Endothelial cell of umbilical vein (primary cell): ENCODE measurements around the gene IRAK1BP1. TPM values are rescaled to one million over a fixed set of nuclear protein-coding genes. Genes with fewer than 3 reads are reported as not detected.

Experiments
- BruUV-seq: library from RNA; stranded (reverse); fragments of 400-500 nt; replicated peaks from 2 replicates; lab custom pipeline; 2021; lab: Mats Ljungman, UMichigan
- CTCF ChIA-PET: fragments of 300-600, 350-600 bp; sonication (Branson Sonifier 250); formaldehyde crosslinking; loops from one replicate; lab custom pipeline; 2021; ENCODE audit warnings: antibody characterized with exemption, inconsistent platforms; lab: Charles Lee
- POLR2A ChIA-PET: fragments of 300-600, 350-600 bp; sonication (Branson Sonifier 250); formaldehyde crosslinking; loops from one replicate; lab custom pipeline; 2021; ENCODE audit warnings: antibody characterized with exemption, inconsistent platforms; lab: Charles Lee
- DNase-seq: peaks from one replicate; pipeline ENCODE4 v3.0.0-alpha.2; 2011; ENCODE audit warnings: low read depth, low spot score
- FAIRE-seq: peaks from 2 replicates; lab custom pipeline; 2011; peaks lifted over from hg19 to GRCh38; lab: Jason Lieb, UNC
- H2AFZ ChIP-seq: 2 replicates; pipeline ENCODE4 v1.6.0; 2012; ENCODE audit warnings: low read depth, low read length, control low read depth, inconsistent platforms
- H3K27ac ChIP-seq: 2 replicates; pipeline ENCODE4 v1.5.1; 2011; ENCODE audit warnings: low read depth, mild to moderate bottlenecking, control low read depth, low read length, moderate library complexity; ENCODE audit not compliant: insufficient read depth
- H3K27me3 ChIP-seq, 2 experiments: 2 replicates each; pipeline versions ENCODE4 v1.6.0 to v1.6.1; 2011; ENCODE audit warnings: low read length in 2 of 2, mixed read lengths in 1 of 2; ENCODE audit not compliant: control insufficient read depth in 2 of 2, insufficient read depth in 2 of 2
- H3K36me3 ChIP-seq, 2 experiments: 2 replicates in 1 of 2; 3 replicates in 1 of 2; pipeline ENCODE4 v1.5.1; 2011; ENCODE audit warnings: low read length in 2 of 2, mild to moderate bottlenecking in 1 of 2, moderate library complexity in 1 of 2; ENCODE audit not compliant: control insufficient read depth in 2 of 2, insufficient read depth in 2 of 2; ENCODE audit errors: extremely low read depth in 1 of 2
- H3K4me1 ChIP-seq: 3 replicates; pipeline ENCODE4 v1.5.1; 2011; ENCODE audit warnings: mild to moderate bottlenecking, low read length; ENCODE audit not compliant: control insufficient read depth, insufficient read depth; ENCODE audit errors: extremely low read depth
- H3K4me2 ChIP-seq: 2 replicates; pipeline ENCODE4 v1.6.1; 2011; ENCODE audit warnings: low read length, control low read depth, mixed read lengths; ENCODE audit not compliant: insufficient read depth
- H3K4me3 ChIP-seq, 3 experiments: fragments of 200-600 bp in 1 of 3; sonication (generic), shearing (Covaris generic) in 1 of 3; replicated peaks in 1 of 3; 2 replicates each; pipeline ENCODE4 v1.5.1; 2011 to 2016; ENCODE audit warnings: control low read depth in 3 of 3, low read length in 3 of 3, mild to moderate bottlenecking in 2 of 3, inconsistent platforms in 1 of 3, low read depth in 1 of 3, moderate library complexity in 1 of 3; ENCODE audit not compliant: insufficient read depth in 1 of 3
- H3K79me2 ChIP-seq: 2 replicates; pipeline ENCODE4 v1.6.0; 2012; ENCODE audit warnings: low read length, inconsistent platforms; ENCODE audit not compliant: control insufficient read depth, insufficient read depth
- H3K9ac ChIP-seq: replicated peaks from 2 replicates; pipeline ENCODE3; 2011; ENCODE audit warnings: low read length, control low read depth; ENCODE audit not compliant: insufficient read depth; ENCODE audit errors: extremely low read depth
- H3K9me1 ChIP-seq: replicated peaks from 3 replicates; pipeline ENCODE4 v1.6.0; 2011; ENCODE audit warnings: mild to moderate bottlenecking, low read length; ENCODE audit not compliant: control insufficient read depth, insufficient read depth; ENCODE audit errors: extremely low read depth
- H3K9me3 ChIP-seq: replicated peaks from 2 replicates; pipeline ENCODE4 v1.5.1; 2012; ENCODE audit warnings: low read length, inconsistent platforms; ENCODE audit not compliant: control insufficient read depth, insufficient read depth
- H4K20me1 ChIP-seq: replicated peaks from 2 replicates; pipeline ENCODE3; 2011; ENCODE audit warnings: mild to moderate bottlenecking, low read length; ENCODE audit not compliant: control insufficient read depth, insufficient read depth; ENCODE audit errors: extremely low read depth
- EZH2 ChIP-seq: IDR thresholded peaks from 2 replicates; pipeline ENCODE4 v1.6.1; 2012; ENCODE audit warnings: borderline replicate concordance, low read depth, mild to moderate bottlenecking, moderate library complexity, low read length, inconsistent platforms; ENCODE audit not compliant: severe bottlenecking
- FOS ChIP-seq: IDR thresholded peaks from 2 replicates; pipeline ENCODE4 v1.6.1; 2011; ENCODE audit warnings: mild to moderate bottlenecking, low read length, moderate library complexity, borderline replicate concordance; ENCODE audit not compliant: insufficient read depth
- GATA2 ChIP-seq: IDR thresholded peaks from 2 replicates; pipeline ENCODE4 v1.7.0; 2011; ENCODE audit warnings: low read depth, mild to moderate bottlenecking, moderate library complexity, mixed read lengths, low read length; ENCODE audit not compliant: insufficient read length, insufficient read depth
- JUN ChIP-seq: IDR thresholded peaks from 2 replicates; pipeline ENCODE4 v1.6.1; 2011; ENCODE audit warnings: borderline replicate concordance, low read depth; ENCODE audit not compliant: insufficient read length, insufficient read depth
- MYC ChIP-seq: IDR thresholded peaks from one replicate; pipeline ENCODE4 v1.6.1; 2011; ENCODE audit warnings: mild to moderate bottlenecking, low read depth, low read length
- POLR2A ChIP-seq: IDR thresholded peaks from 2 replicates; pipeline ENCODE4 v1.6.1; 2012; ENCODE audit warnings: low read depth, mild to moderate bottlenecking, control low read depth, low read length
- POLR2AphosphoS5 ChIP-seq: IDR thresholded peaks from 2 replicates; pipeline ENCODE4 v1.6.1; 2012; ENCODE audit warnings: low read depth, mild to moderate bottlenecking, control low read depth, low read length, moderate library complexity; ENCODE audit not compliant: insufficient read depth
- dilution Hi-C: fragments of 300-500 bp; cut with MboI; formaldehyde crosslinking; loops from one replicate; pipeline ENCODE4 v1.15.0; 2019; ENCODE audit warnings: low sequenced_read_pairs; ENCODE audit not compliant: extremely low pct_ligation_motif_present
- intact Hi-C: fragments of 100-400 bp; cut with micrococcal nuclease; formaldehyde crosslinking; loops from one replicate; pipeline ENCODE4 v1.10.0; 2022
- polyA plus RNA-seq, 4 experiments: library from polyadenylated mRNA; depleted of rRNA in 3 of 4; stranded (reverse) in 3 of 4; unstranded in 1 of 4; fragments of >200 nt; gene quantifications; 2 replicates each; pipeline versions ENCODE4 v1.2.1 to v1.2.3, GENCODE V29; 2011 to 2012; ENCODE audit warnings: missing spikeins in 1 of 4
- total RNA-seq: library from RNA; stranded (reverse); gene quantifications from 2 replicates; pipeline ENCODE4 v1.2.3, GENCODE V29; 2021
- TF ChIP-seq, protein P1 (sequence below), 2 donors: IDR thresholded peaks; 1 replicate in 1 of 2; 2 replicates in 1 of 2; pipeline ENCODE4 v1.5.1; 2011; ENCODE audit warnings: low read length in 2 of 2, mild to moderate bottlenecking in 2 of 2, moderate library complexity in 2 of 2, control low read depth in 1 of 2, inconsistent platforms in 1 of 2, low read depth in 1 of 2; ENCODE audit not compliant: insufficient read depth in 1 of 2; ENCODE audit errors: extremely low read depth in 1 of 2
- TF ChIP-seq, protein P2 (sequence below): IDR thresholded peaks from 2 replicates; pipeline ENCODE4 v1.6.1; 2011; ENCODE audit not compliant: insufficient read depth, insufficient read length

The IRAK1BP1 gene
- total and polyA plus RNA-seq, 2 donors (not counting 3 experiments of a cell fraction or from before 2014, with no cell fraction given), result 1.8 to 3.0 TPM

DNA sequence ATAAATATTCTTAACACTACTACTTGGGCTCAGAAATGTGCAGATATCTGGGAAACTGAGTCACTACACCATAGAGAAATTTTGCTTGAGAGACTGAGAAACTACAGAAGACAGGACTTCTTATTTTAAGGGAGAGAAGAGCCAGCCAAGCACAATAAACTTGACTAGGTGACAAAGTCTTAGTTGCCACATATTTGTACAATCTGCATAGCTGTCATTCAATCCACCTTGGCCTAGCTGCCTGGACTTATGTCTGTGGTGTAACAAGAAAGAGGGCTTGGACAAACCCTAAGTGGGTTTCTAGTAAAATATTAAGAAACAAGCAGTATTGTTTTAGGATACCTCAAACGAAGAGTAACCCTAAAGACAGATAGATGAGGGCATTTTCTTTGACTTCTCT is 21.8 kb upstream of the IRAK1BP1 start:
- dilution Hi-C loops, result no loop called here

More for the DNA sequence above, 21.8 kb upstream of the IRAK1BP1 start:
- H3K79me2 ChIP-seq, result no peaks in the 10 kb centered on the region
- FAIRE-seq (no peak), DNase-seq (no peak)
- H3K36me3 ChIP-seq, result no peaks in the 10 kb centered on the region
- POLR2A ChIA-PET, result no interaction called here
- TF ChIP-seq, protein P1, sequence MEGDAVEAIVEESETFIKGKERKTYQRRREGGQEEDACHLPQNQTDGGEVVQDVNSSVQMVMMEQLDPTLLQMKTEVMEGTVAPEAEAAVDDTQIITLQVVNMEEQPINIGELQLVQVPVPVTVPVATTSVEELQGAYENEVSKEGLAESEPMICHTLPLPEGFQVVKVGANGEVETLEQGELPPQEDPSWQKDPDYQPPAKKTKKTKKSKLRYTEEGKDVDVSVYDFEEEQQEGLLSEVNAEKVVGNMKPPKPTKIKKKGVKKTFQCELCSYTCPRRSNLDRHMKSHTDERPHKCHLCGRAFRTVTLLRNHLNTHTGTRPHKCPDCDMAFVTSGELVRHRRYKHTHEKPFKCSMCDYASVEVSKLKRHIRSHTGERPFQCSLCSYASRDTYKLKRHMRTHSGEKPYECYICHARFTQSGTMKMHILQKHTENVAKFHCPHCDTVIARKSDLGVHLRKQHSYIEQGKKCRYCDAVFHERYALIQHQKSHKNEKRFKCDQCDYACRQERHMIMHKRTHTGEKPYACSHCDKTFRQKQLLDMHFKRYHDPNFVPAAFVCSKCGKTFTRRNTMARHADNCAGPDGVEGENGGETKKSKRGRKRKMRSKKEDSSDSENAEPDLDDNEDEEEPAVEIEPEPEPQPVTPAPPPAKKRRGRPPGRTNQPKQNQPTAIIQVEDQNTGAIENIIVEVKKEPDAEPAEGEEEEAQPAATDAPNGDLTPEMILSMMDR (IDR thresholded peaks at IDR 0.05; ENCODE audit: extremely low read depth in 1 of 2, insufficient read depth in 1 of 2, low read depth in 1 of 2, low read length in 2 of 2), result no peak
- TF ChIP-seq, protein P2, sequence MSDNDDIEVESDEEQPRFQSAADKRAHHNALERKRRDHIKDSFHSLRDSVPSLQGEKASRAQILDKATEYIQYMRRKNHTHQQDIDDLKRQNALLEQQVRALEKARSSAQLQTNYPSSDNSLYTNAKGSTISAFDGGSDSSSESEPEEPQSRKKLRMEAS, result no peak
- no peak for TF ChIP-seq POLR2A
- no peak for TF ChIP-seq MYC
- TF ChIP-seq JUN, result no peak
- no peak for TF ChIP-seq GATA2
- TF ChIP-seq EZH2, result no peak
- no peak for TF ChIP-seq POLR2AphosphoS5
- TF ChIP-seq FOS, result no peak
- no peak overlapping the region for H3K4me3 ChIP-seq
- H3K9ac ChIP-seq, result no peak overlapping the region
- BruUV-seq, result no TSS peak
- H3K9me3 ChIP-seq, result no peaks in the 10 kb centered on the region
- H3K4me2 ChIP-seq, result no peak overlapping the region
- CTCF ChIA-PET, result no interaction called here
- H2AFZ ChIP-seq, result no peak overlapping the region
- no peaks in the 10 kb centered on the region for H4K20me1 ChIP-seq
- H3K9me1 ChIP-seq, result no peaks in the 10 kb centered on the region
- H3K27ac ChIP-seq, result no peak overlapping the region
- H3K4me1 ChIP-seq, result no peaks in the 10 kb centered on the region
- no peaks in the 10 kb centered on the region for H3K27me3 ChIP-seq
- intact Hi-C loops, result no loop called here
